HPDE6-E6E7 (cell line): ENCODE results near the gene ETV1.

Source experiments
- DNase-seq: peaks from one replicate; pipeline ENCODE4 v3.0.0; 2011; ENCODE audit warnings: missing footprints; ENCODE audit errors: extremely low spot score

Gene ETV1

DNA sequence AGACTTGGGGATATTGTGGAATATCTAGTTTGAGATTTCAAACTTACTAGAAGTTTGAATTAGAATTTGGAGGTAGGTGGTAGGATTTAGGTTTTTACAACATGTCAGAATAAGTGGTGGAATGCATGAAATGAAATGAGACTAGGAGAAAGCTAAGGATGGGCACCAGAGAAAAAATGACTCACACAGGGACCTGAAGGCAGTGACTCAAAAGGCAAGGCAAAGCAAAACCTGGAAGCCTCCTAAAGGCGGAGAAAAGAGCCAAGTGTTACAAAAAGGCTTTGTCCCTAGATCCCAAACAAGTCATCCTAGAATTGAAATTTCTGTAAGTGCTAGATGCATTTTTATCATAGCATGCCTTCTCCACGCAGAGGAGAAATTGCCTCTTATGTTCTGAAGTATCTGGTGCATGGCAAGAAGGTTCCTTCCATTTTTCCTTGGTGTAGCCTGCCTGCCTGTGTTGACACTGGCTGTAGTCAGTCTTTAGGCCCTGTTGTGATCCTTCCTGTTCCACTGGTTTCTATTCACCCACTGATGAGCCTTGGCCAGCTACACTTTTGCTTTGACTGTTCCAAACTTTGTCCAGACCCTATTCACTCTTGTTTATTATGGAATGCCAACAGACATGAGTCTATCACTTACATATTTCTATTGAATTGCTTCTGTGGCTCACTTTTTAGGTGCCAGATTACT lies 109.3 kb downstream of the ETV1 start:
- DNase-seq = peak; percentile 37

DNA sequence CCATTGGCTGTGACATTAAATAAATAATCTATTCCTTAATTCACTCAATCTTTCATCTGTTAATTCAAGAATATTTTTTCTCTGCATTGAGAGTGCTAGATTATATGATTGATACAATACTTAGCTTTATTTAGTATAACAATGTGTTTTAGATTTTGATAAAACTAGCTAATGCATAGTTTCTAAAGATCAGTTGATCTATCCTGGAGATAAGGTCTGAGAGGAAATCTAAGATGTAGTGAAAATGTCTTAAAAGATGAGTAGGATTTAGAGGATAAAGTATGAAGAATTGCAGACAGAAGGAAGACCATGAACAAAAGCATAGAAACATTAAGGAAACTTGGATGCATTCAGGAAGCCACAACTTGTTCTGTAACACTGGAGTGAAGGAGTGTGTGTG lies 110.3 kb downstream of the ETV1 start:
- no peak for DNase-seq

DNA sequence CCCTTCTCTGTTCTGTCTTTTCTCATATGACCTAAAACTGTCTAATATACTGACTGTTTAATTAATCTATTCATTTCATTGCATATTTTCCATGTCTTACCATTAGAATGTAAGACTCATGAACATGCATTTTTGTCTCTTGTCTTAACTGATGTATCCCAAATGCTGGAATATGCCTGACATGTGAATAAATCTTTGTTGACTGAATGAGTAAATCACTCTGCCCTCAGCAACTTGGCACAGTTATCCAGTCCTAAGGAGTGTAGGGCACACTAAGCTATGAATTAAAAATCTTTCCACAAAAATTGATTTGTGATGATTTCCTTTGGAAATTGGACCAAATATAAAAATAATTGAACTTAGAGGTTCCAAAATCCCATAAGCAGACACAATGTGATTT lies 111.3 kb downstream of the ETV1 start:
- DNase-seq = no peak

DNA sequence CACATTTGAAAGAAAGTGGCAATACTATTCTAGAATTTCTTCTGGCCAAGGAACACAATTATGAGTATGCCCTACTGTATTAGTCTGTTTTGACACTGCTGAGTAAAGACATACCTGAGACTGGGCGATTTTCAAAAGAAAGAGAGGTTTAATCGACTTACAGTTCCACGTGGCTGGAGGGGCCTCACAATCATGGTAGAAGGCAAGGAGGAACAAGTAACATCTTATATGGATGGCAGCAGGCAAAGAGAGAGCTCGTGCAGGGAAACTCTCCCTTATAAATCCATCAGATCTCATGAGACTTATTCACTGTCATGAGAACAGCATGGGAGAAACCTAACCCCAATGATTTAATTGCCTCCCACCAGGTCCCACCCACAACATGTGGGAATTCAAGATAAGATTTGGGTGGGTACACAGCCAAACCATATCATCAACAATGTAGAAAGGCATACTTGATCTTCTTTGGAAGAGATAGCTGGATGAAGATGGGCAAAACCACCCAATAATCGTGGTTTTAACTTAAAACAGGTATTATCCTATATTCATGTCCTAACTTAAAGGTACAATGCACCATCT lies 113.9 kb downstream of the ETV1 start:
- DNase-seq = no peak

DNA sequence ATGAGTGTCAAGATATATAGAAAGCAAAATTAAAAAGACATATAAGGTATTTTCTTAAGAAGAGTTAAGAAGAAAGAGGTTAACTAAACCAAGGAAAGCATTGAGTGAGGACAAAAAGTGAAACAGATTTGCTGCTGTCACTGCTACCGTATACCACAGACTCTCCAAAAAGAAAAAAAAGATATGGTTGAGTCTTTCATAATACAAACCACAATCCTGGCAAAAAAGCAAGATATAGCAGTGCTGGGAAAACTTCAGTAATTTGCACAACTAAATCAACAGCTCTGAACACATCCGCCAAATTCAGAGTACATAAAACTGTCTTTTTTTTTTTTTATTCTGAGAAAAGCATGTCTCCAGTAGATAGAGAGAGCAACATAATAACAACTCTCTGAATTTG lies 114.7 kb downstream of the ETV1 start:
- DNase-seq = no peak

DNA sequence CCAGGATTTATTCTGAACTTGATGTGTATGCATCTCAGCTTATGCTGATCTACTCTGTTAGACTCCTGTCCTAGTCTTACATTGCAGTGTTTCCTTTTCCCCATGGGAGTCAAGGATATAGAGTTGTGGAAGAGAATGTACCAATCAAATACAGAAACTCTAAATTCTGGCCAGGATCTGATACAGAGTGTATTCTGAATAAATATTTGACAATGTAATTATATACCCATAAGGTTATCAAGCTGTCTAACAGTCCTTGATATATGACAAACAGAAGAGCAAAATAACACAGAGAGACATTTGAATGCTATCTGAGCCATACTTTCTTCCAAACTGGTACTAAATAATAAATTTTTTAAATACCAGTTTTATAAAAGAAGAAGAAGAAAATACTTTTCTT lies 116.8 kb downstream of the ETV1 start:
- no peak for DNase-seq

DNA sequence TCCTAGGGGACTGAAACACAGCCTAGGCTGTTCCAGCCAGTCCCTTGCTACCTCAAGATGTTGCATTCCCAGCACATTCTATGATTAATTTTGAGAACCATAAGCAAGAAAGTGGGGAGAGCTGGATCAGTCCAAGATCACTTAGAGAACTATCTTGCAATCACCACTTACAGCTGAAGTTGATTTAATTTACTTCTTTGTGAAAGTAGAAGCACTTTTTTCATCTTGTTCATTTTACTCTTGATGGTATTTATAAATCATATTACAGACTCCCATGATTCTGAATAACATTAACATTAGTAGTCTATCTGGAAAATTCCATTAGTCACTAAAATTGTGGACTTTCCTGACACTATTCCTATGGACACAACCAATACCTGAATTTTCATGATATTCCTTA lies 118.5 kb downstream of the ETV1 start:
- DNase-seq = no peak

DNA sequence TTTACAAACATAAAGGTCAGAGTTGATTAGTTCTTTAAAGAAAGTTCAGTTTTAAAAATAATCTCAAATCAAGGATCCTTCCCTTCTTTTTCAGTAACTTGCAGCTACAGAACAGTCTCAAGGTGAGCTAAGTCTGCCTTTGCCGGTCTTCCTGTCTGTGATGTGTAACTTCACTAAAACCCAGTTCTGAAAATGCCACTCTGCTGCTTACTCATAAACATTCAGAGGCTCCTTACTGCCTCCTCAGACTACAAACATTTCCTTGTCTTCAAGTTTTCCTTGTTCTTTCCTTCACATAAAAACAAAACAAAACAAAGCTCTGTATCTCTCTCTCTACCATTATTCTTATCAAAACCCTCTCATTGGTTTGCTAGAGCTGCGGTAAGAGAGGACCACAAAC lies 128.7 kb downstream of the ETV1 start:
- DNase-seq = no peak

DNA sequence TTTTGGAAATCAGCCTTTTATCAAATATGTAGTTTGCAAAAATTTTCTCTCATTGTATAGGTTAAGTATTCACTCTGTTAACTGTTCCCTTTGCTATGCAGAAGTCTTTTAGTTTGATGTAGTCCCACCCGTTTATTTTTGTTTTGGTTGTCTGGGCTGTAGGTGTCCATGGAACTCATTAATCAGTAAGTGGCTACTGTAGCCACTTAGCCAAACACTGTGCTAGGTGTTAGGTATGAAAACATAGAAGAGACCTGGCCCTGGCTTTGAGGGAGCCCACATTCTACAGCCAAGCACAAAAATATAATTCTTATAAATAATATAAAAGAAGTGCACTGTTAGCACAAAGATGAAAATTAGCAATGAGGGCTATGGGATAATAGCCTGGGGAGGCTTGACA lies 133.5 kb downstream of the ETV1 start:
- DNase-seq = no peak

DNA sequence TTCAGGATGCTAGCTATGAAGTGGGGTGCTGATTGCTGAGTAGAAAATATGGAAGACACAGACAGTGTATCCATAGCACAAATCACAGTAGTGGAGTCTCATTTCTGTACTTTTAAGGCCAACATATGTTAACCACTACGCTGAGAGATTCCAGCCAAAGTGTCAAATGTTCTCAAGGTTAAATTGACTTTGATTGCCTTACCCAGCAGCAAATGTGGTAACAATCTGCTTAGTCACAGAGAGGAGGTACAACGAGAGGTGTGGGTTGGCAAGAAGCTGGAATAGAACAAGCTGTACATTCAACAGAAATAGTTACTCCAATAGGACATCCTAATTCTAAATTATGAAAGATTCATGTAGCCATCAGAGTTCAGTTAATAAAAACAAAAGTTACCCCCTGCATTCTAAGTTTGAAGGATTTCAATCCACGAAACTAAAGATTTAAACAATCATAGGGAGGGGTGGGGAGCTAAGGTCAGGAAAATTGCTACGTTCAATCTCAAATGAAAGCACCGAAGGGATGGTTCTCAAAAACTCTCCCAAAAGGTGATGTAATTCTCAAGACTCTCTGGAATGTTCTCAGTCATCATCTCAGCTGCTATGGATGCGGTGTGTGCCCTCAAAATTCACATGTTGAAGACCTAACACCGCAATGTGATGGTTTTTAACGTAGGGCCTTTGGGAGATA lies 137.0 kb downstream of the ETV1 start:
- no peak for DNase-seq

DNA sequence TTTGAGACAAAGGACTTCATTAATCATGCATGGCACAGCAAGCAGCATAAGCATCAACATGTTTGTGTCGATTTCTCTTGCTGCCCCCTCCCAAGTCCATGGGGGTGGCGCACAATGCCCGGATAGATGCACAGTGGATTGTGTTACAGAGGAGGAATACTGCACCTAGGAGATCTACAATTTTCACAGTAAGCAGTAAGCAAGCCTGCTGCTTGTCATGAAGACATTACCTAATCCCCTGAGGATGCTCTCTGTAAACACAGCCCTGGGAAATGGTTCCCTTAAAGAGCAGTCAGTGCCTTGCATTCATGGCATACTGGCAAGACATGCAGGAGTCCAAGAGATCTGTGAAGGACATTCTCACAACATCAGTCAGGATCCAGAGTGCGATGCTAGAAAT lies 137.7 kb downstream of the ETV1 start:
- no peak for DNase-seq

DNA sequence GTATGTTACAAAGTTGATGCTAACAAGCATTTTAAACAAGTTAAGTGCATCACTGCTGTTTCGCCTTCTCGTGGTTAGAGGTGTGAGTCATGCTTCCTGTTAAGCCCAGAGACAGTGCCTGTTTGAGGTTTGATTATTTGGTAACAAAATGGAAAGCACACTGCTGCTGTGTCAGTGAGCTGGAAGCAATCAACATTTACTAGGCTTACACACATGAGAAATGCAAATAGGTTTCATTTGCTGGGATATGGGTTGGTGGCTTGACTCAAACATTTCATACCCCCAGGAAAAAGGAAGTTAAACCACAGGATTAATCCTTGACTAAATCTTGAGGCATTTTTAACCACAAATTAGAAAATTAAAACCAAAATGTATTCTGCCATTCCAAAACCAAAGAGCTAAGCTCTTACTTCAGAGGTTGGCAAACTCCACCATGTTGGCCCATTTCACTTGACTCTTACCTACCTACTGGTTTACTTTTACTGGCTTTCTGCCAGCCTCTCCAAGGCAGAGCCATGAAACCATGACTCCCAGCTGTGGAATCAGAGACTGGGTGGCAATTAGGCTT lies 139.2 kb downstream of the ETV1 start:
- peak; percentile 88 for DNase-seq

DNA sequence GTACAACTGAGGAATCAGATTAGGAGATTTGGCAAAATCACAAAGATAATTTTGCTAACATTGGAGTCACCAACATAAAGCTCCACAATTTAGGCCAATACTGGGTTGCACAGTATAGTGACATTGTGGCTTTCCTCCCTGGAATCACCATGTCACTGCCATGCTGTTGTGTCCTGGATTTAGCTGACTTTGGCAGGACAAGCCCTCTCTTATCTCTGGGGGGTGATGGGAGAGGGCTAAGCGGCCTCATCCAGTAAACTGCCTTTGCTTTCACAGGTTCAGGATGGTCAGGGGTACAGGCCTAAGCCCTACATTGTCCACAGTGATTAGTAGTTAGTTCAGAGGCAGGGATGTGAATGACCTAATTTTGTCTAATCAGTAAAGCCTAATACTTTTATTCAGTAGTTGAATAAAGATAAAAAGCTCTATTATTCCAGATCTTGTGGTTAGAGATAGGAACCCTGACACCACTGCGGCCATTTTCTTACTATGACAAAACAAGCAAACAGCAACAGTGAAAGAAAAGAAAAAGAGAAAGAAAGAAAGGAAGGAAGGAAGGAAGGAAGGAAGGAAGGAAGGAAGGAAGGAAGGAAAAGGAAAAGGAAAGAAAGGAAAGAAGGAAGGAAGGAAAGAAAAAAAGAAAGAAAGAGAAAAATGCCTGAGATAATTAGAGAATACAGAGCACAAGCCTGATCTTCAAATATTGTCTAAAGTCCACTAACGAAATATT lies 140.1 kb downstream of the ETV1 start:
- DNase-seq = no peak

DNA sequence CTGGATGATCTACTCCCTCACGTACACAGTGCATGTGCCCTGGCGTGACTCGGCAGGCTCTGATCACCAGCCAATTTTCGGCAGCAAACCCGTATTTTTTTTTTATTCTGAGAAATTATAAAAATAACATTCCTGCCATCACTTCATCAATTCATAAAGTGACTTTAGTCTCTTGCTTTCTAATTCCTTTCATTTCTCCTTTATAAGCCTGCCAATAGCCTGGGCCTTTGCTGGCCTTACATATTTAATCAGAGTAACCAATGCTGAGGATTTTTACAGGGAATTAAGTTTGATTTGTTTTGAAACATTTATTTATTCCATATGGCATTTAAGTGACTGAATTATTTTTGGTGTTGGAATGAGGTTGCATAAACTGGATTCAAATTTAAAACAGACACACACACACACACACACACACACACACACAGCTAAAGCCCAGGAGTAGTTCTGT lies 140.8 kb downstream of the ETV1 start:
- no peak for DNase-seq

DNA sequence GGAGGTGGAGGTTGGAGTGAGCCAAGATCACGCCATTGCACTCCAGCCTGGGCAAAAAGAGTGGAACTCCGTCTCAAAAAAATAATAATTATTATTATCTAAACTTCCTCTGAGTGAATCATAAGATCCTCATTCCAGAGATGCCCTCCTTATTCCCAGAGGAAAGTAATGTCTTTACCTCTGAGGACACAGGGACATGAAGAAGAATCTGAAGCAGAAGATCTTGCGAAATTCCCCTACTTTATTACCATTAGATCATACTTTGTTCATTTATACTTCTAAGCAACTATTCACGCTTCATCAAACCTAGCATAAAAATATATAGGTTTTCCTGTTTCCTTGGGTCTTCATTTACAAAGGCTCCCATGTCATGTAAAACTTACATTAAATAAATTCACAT lies 143.1 kb downstream of the ETV1 start:
- DNase-seq = no peak

DNA sequence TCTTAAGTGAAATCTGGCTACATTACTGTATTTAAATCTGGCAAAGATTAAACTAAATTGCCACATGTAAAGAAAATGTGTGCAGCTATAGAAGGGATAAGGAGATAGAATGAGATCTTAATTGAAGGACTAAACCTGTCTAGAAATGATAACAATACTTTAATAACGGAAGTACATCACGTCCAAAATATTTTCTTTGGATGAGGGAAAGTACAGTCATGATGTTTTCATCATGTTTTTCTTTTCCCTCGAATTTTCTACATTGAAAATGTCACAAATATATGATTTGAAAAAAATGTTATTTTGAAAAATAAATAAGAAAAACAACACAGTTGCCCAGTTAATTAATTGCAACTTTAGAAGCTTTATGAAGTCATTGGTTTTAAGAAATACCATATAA lies 143.9 kb downstream of the ETV1 start:
- no peak for DNase-seq

DNA sequence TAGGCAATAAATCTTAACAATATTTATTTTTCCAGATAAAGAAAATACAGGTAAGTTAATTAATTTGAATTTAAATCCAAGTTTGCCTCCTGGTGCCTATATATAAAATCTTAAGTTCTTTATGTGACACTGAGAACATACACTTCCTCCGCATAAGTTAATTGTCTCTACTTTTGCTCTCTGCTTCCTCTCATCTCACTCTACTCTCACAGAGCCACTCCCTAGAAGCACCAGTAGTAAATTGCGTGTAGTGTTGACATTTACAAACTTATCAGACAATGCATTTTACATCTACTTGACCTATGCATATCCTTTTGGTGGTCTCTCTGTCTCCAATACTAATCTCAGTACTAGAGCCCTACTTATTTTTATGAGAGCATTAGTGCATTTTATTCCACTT lies 144.5 kb downstream of the ETV1 start:
- no peak for DNase-seq

DNA sequence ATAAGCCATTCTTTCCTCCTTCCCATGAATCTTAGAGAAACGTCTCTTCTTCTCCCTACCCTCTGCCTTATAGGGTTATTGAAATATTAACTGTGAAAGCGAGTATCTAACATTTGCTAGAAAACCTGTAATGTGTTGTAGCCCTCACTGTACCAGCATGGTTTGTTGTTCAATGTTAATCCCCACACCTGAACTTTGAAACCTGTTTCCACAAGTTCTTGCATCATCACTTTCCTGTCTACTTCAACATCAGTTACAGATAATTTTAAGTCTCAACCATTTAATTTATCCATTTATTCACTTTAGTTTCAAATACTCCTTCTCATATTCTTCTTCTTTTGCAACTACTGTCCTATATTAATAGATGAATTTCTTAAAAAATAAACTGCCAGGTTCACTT lies 148.2 kb downstream of the ETV1 start:
- DNase-seq = no peak
